CD4-positive, alpha-beta T cell (primary cell): ENCODE results near the gene OR1B1. TPM values are rescaled to one million over a fixed set of nuclear protein-coding genes. Genes with fewer than 3 reads are reported as not detected.
"Not testable (repeated sequence)": the region's sequence is repeated elsewhere in the genome, so short reads cannot be mapped to it uniquely, and the experiment has no call there.

Experiments
- ATAC-seq: fragments of 200-7000 bp; cut with Tn5 transposase; one replicate; pipeline ENCODE4 v1.10.0; 2022; ENCODE audit warnings: mild to moderate bottlenecking; ENCODE audit not compliant: poor library complexity
- CTCF ChIA-PET: fragments of 350-600 bp; sonication (Branson Sonifier 250); formaldehyde crosslinking; loops from one replicate; lab custom pipeline; 2021; ENCODE audit warnings: antibody characterized with exemption, inconsistent platforms; lab: Charles Lee
- POLR2A ChIA-PET: fragments of 350-600 bp; sonication (Branson Sonifier 250); formaldehyde crosslinking; loops from one replicate; lab custom pipeline; 2021; ENCODE audit warnings: antibody characterized with exemption, inconsistent platforms; lab: Charles Lee
- DNase-seq, 14 experiments: peaks; one replicate each; pipeline ENCODE4 v3.0.0-alpha.2; 2013 to 2020; ENCODE audit warnings: mixed read lengths in 2 of 14
- H3K27ac ChIP-seq, 2 donors: one replicate each; pipeline versions ENCODE4 v1.5.1 to v1.7.0; 2013; ENCODE audit warnings: low read length in 2 of 2, low read depth in 1 of 2, mild to moderate bottlenecking in 1 of 2
- H3K27me3 ChIP-seq, 2 experiments: 1 replicate in 1 of 2; 2 replicates in 1 of 2; pipeline versions ENCODE4 v1.6.1 to v1.7.0; 2013; ENCODE audit warnings: low read length in 2 of 2, control low read depth in 1 of 2, mild to moderate bottlenecking in 1 of 2, moderate library complexity in 1 of 2; ENCODE audit not compliant: insufficient read depth in 2 of 2, control insufficient read depth in 1 of 2
- H3K36me3 ChIP-seq: one replicate; pipeline ENCODE4 v1.6.1; 2013; ENCODE audit warnings: low read length, control low read depth; ENCODE audit not compliant: insufficient read depth
- H3K4me1 ChIP-seq: one replicate; pipeline ENCODE4 v1.6.1; 2013; ENCODE audit warnings: low read length, control low read depth; ENCODE audit not compliant: insufficient read depth
- H3K4me3 ChIP-seq: one replicate; pipeline ENCODE4 v1.5.1; 2013; ENCODE audit warnings: mild to moderate bottlenecking, low read length, moderate library complexity
- H3K9me3 ChIP-seq, 2 experiments: 1 replicate in 1 of 2; 2 replicates in 1 of 2; pipeline versions ENCODE4 v1.6.1 to v1.7.0; 2013; ENCODE audit warnings: low read length in 2 of 2, mild to moderate bottlenecking in 2 of 2, control low read depth in 1 of 2, moderate library complexity in 1 of 2; ENCODE audit not compliant: control insufficient read depth in 1 of 2, insufficient read depth in 1 of 2
- H3K27ac Mint-ChIP-seq: one replicate; pipeline ENCODE4 v1.8.0; 2020; ENCODE audit warnings: mixed read lengths
- H3K27me3 Mint-ChIP-seq: one replicate; pipeline ENCODE4 v1.8.0; 2021; ENCODE audit warnings: mixed read lengths
- H3K36me3 Mint-ChIP-seq: one replicate; pipeline ENCODE4 v1.8.0; 2021; ENCODE audit warnings: low read depth, mixed read lengths
- H3K4me1 Mint-ChIP-seq: one replicate; pipeline ENCODE4 v1.8.0; 2021; ENCODE audit warnings: low read depth, mixed read lengths
- H3K4me3 Mint-ChIP-seq: one replicate; pipeline ENCODE4 v1.8.0; 2020; ENCODE audit warnings: mild to moderate bottlenecking, mixed read lengths
- H3K9me3 Mint-ChIP-seq: one replicate; pipeline ENCODE4 v1.8.0; 2020; ENCODE audit warnings: mixed read lengths
- intact Hi-C, 2 experiments: fragments of 100-400 bp; cut with DNase I in 1 of 2; cut with micrococcal nuclease in 1 of 2; formaldehyde crosslinking; loops; one replicate each; pipeline versions ENCODE4 v1.15.1 to v1.9.0; 2023 to 2025; cut with DNase I, micrococcal nuclease
- total RNA-seq, 174 experiments: library from RNA in 2 of 174; stranded (reverse) in 2 of 174; gene quantifications; one replicate each; pipeline ENCODE4 v1.2.3 and lab custom pipeline; 2021 to 2026
- TF ChIP-seq, protein P1 (sequence below): fragments of 200-600 bp; IDR thresholded peaks from one replicate; pipeline ENCODE4 v1.8.0; 2022; ENCODE audit warnings: antibody characterized with exemption, mild to moderate bottlenecking

The OR1B1 gene
- total RNA-seq, 2 experiments from 2014 or later: not detected

- H3K4me1 ChIP-seq: no peaks in the 10 kb centered on the region
- no peak overlapping the region for H3K4me3 Mint-ChIP-seq
- TF ChIP-seq, protein P1, sequence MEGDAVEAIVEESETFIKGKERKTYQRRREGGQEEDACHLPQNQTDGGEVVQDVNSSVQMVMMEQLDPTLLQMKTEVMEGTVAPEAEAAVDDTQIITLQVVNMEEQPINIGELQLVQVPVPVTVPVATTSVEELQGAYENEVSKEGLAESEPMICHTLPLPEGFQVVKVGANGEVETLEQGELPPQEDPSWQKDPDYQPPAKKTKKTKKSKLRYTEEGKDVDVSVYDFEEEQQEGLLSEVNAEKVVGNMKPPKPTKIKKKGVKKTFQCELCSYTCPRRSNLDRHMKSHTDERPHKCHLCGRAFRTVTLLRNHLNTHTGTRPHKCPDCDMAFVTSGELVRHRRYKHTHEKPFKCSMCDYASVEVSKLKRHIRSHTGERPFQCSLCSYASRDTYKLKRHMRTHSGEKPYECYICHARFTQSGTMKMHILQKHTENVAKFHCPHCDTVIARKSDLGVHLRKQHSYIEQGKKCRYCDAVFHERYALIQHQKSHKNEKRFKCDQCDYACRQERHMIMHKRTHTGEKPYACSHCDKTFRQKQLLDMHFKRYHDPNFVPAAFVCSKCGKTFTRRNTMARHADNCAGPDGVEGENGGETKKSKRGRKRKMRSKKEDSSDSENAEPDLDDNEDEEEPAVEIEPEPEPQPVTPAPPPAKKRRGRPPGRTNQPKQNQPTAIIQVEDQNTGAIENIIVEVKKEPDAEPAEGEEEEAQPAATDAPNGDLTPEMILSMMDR: no peak
- H3K4me1 Mint-ChIP-seq: no peaks in the 10 kb centered on the region
- H3K27me3 ChIP-seq: peaks cover 3 to 6% of the 10 kb centered on the region in 2 experiments
- ChIA-PET POLR2A (no interaction called here), CTCF (no interaction called here)
- H3K36me3 ChIP-seq: no peaks in the 10 kb centered on the region
- peaks cover 0 to 3% of the 10 kb centered on the region in 2 experiments for H3K9me3 ChIP-seq
- no peaks in the 10 kb centered on the region for H3K9me3 Mint-ChIP-seq
- H3K27me3 Mint-ChIP-seq: peaks cover 23% of the 10 kb centered on the region
- H3K4me3 ChIP-seq: no peak overlapping the region
- no peaks in the 10 kb centered on the region for H3K36me3 Mint-ChIP-seq
- H3K27ac ChIP-seq: no peak overlapping the region
- DNase-seq (no peak), ATAC-seq (no peak)
- H3K27ac Mint-ChIP-seq: no peak overlapping the region
- intact Hi-C loops: no loop called here
Measured at GRCh38 chr9:122609804-122610203, 47.6 kb downstream of the OR1B1 start.

GRCh38 chr9:122606587-122606986, 50.8 kb downstream of the OR1B1 start:
- Mint-ChIP-seq H3K36me3 (no peaks in the 10 kb centered on the region), H3K4me3 (no peak overlapping the region), H3K4me1 (no peaks in the 10 kb centered on the region), H3K9me3 (no peaks in the 10 kb centered on the region), H3K27ac (no peak overlapping the region), H3K27me3 (peaks cover 25% of the 10 kb centered on the region)
- intact Hi-C loops: no loop called here
- Histone ChIP-seq H3K9me3 (peaks cover 0 to 3% of the 10 kb centered on the region in 2 experiments), H3K4me1 (no peaks in the 10 kb centered on the region), H3K4me3 (no peak overlapping the region), H3K36me3 (no peaks in the 10 kb centered on the region), H3K27me3 (peaks cover 3 to 12% of the 10 kb centered on the region in 2 experiments), H3K27ac (no peak overlapping the region)
- TF ChIP-seq, protein P1: no peak
- POLR2A ChIA-PET: no interaction called here
- DNase-seq (no peak), ATAC-seq (no peak)
- CTCF ChIA-PET: no interaction called here

GRCh38 chr9:122605691-122606090, 51.7 kb downstream of the OR1B1 start:
- H3K27me3 ChIP-seq: peaks cover 3 to 12% of the 10 kb centered on the region in 2 experiments
- POLR2A ChIA-PET: no interaction called here
- TF ChIP-seq, protein P1: no peak

DNA sequence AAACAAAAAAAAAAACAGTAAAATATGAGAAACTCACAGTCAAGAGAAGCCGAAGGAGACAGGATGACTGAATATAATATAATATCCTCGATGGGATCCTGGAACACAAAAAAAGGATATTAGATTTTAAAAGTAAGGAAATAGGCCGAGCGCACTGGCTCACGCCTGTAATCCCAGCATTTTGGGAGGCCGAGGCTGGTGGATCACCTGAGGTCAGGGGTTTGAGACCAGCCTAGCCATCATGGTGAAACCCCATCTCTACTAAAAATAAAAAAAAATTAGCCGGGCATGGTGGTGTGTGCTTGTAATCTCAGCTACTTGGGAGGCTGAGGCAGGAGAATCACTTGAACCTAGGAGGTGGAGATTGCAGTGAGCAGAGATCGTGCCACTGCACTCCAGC, 74.1 kb downstream of the OR1B1 start, which contains the start of gene OR1L8:
OR1L8 (minus strand) TSS at position 101 of the 400 bp plus-strand sequence. CDS start 14,907 bp downstream, outside the sequence.
- ATAC-seq, H3K4me1 Mint-ChIP-seq, H3K27ac ChIP-seq, H3K4me3 ChIP-seq, DNase-seq, H3K9me3 Mint-ChIP-seq, CTCF ChIA-PET, intact Hi-C loops, POLR2A ChIA-PET, H3K4me1 ChIP-seq, H3K36me3 Mint-ChIP-seq, H3K27ac Mint-ChIP-seq, H3K4me3 Mint-ChIP-seq, H3K27me3 ChIP-seq, H3K36me3 ChIP-seq, H3K9me3 ChIP-seq: not testable (repeated sequence)
- H3K27me3 Mint-ChIP-seq: peaks cover 15% of the 10 kb centered on the region

More at GRCh38 chr9:122605691-122606090, 51.7 kb downstream of the OR1B1 start:
- no peaks in the 10 kb centered on the region for H3K36me3 ChIP-seq
- ATAC-seq: no peak
- H3K4me3 ChIP-seq: no peak overlapping the region
- Mint-ChIP-seq H3K27me3 (peaks cover 21% of the 10 kb centered on the region), H3K36me3 (no peaks in the 10 kb centered on the region), H3K9me3 (peaks cover 3% of the 10 kb centered on the region), H3K4me1 (no peaks in the 10 kb centered on the region), H3K27ac (no peak overlapping the region), H3K4me3 (no peak overlapping the region)
- CTCF ChIA-PET: no interaction called here
- H3K27ac ChIP-seq: no peak overlapping the region
- H3K4me1 ChIP-seq: no peaks in the 10 kb centered on the region
- intact Hi-C loops: no loop called here
- DNase-seq: no peak
- peaks cover 3% of the 10 kb centered on the region in 2 experiments for H3K9me3 ChIP-seq
